T-helper 1 cell treated with Interleukin-12 subunit alpha and Interleukin-12 subunit beta and Interleukin-4 antibody, amounts not matched to agents 30 ng/mL and 1 ng/mL, for 36 hours (primary cell): ENCODE data around the gene RNF149. TPM values are rescaled to one million over a fixed set of nuclear protein-coding genes. Genes with fewer than 3 reads are reported as not detected.

Source experiments
- intact Hi-C: fragments of 100-400 bp; cut with micrococcal nuclease; formaldehyde crosslinking; loops from one replicate; pipeline ENCODE4 v1.15.1; 2024
- total RNA-seq: library from RNA; stranded (reverse); gene quantifications from 2 replicates; pipeline ENCODE4 v1.2.3, GENCODE V29; 2022

RNF149 gene
- total RNA-seq, 1 donor from 2014 or later: 117 TPM

- intact Hi-C loops: loop anchor here (10.0 kb wide), 1 partner anchor 955 kb away; no protein-coding TSS in a partner anchor
Measured at GRCh38 chr2:101300164-101300563, 8.3 kb downstream of the RNF149 start.

- intact Hi-C loops: loop anchor here (10.0 kb wide), 1 partner anchor 955 kb away; no protein-coding TSS in a partner anchor
Measured at GRCh38 chr2:101299604-101300003, 8.9 kb downstream of the RNF149 start.

- intact Hi-C loops: no loop called here
Measured at GRCh38 chr2:101297383-101297782, 11.1 kb downstream of the RNF149 start.

- intact Hi-C loops: no loop called here
Measured at GRCh38 chr2:101296371-101296770, 12.1 kb downstream of the RNF149 start.

- intact Hi-C loops: no loop called here
Measured at GRCh38 chr2:101295895-101296294, 12.6 kb downstream of the RNF149 start.

- intact Hi-C loops: no loop called here
Measured at GRCh38 chr2:101294861-101295260, 13.6 kb downstream of the RNF149 start.

GRCh38 chr2:101293544-101293943 lies 15.0 kb downstream of the RNF149 start:
- intact Hi-C loops: no loop called here

GRCh38 chr2:101291973-101292372 lies 16.5 kb downstream of the RNF149 start:
- intact Hi-C loops: no loop called here

- intact Hi-C loops: no loop called here
Measured at GRCh38 chr2:101290711-101291110, 17.8 kb downstream of the RNF149 start.

- intact Hi-C loops: no loop called here
Measured at GRCh38 chr2:101287303-101287702, 21.2 kb downstream of the RNF149 start.

- intact Hi-C loops: no loop called here
Measured at GRCh38 chr2:101286684-101287083, 21.8 kb downstream of the RNF149 start.

- intact Hi-C loops: no loop called here
Measured at GRCh38 chr2:101282980-101283379, 25.5 kb downstream of the RNF149 start.

GRCh38 chr2:101281482-101281881 lies 27.0 kb downstream of the RNF149 start:
- intact Hi-C loops: no loop called here

GRCh38 chr2:101278925-101279324 lies 29.6 kb downstream of the RNF149 start:
- intact Hi-C loops: no loop called here

- intact Hi-C loops: no loop called here
Measured at GRCh38 chr2:101277111-101277510, 31.4 kb downstream of the RNF149 start.

- intact Hi-C loops: loop anchor here (5.0 kb wide), 1 partner anchor 33 kb away; the partner anchor contains the start of gene RNF149
Measured at GRCh38 chr2:101274142-101274541, 34.4 kb downstream of the RNF149 start.

GRCh38 chr2:101273056-101273455 lies 35.4 kb downstream of the RNF149 start:
- intact Hi-C loops: loop anchor here (5.0 kb wide), 1 partner anchor 34 kb away; the partner anchor contains the start of gene RNF149

GRCh38 chr2:101272045-101272784 lies 36.3 kb downstream of the RNF149 start:
- intact Hi-C loops: loop anchor here (5.0 kb wide), 1 partner anchor 35 kb away; the partner anchor contains the start of gene RNF149

GRCh38 chr2:101270700-101271259 lies 37.7 kb downstream of the RNF149 start:
- intact Hi-C loops: loop anchor here (1.0 to 5.0 kb wide), 2 partner anchors 17 to 37 kb away; partner anchors contain the start of gene RNF149

- intact Hi-C loops: loop anchor here (1.0 kb wide), 1 partner anchor 15 kb away; no protein-coding TSS in a partner anchor
Measured at GRCh38 chr2:101267671-101268656, 40.5 kb downstream of the RNF149 start.

GRCh38 chr2:101265893-101266499 lies 42.5 kb downstream of the RNF149 start:
- intact Hi-C loops: no loop called here
